Natural killer cell treated with Interleukin-12 subunit alpha and Interleukin-12 subunit beta and Interleukin-15 and Interleukin-18, amount 100 ng/mL, for 72 hours (primary cell): ENCODE measurements around the gene INTS13. TPM values are rescaled to one million over a fixed set of nuclear protein-coding genes. Genes with fewer than 3 reads are reported as not detected.
"Not testable (repeated sequence)": the region's sequence is repeated elsewhere in the genome, so short reads cannot be mapped to it uniquely, and the experiment has no call there.

Source experiments
- ATAC-seq, 2 donors: fragments of 150-1000 bp; cut with Tn5 transposase in 1 of 2; sonication (Bioruptor Pico), chemical (Tn5 transposase) in 1 of 2; 2 replicates each; pipeline ENCODE4 v1.10.0; 2021
- DNase-seq: peaks from one replicate; pipeline ENCODE4 v3.0.0; 2022; ENCODE audit warnings: low spot score
- H3K27ac Mint-ChIP-seq, 2 donors: 1 replicate in 1 of 2; 2 replicates in 1 of 2; pipeline ENCODE4 v1.8.0; 2022; ENCODE audit warnings: mixed read lengths in 2 of 2, mild to moderate bottlenecking in 1 of 2, moderate library complexity in 1 of 2
- H3K27me3 Mint-ChIP-seq, 2 donors: 1 replicate in 1 of 2; 2 replicates in 1 of 2; pipeline ENCODE4 v1.8.0; 2022; ENCODE audit warnings: mixed read lengths in 2 of 2
- H3K36me3 Mint-ChIP-seq: one replicate; pipeline ENCODE4 v1.8.0; 2022; ENCODE audit warnings: mixed read lengths
- H3K4me1 Mint-ChIP-seq, 2 donors: 1 replicate in 1 of 2; 2 replicates in 1 of 2; pipeline ENCODE4 v1.8.0; 2022; ENCODE audit warnings: low read depth in 2 of 2, mixed read lengths in 2 of 2, mild to moderate bottlenecking in 1 of 2
- H3K4me3 Mint-ChIP-seq: one replicate; pipeline ENCODE4 v1.8.0; 2022; ENCODE audit warnings: mixed read lengths
- H3K9me3 Mint-ChIP-seq: 2 replicates; pipeline ENCODE4 v1.8.0; 2022; ENCODE audit warnings: mixed read lengths
- total RNA-seq, 2 donors: library from RNA; stranded (reverse); gene quantifications; one replicate each; pipeline ENCODE4 v1.2.3, GENCODE V29; 2022

Gene INTS13
- total RNA-seq: 10 to 100 TPM; 36.7 to 52.5 TPM

GRCh38 chr12:26937863-26938700 is at the start of gene INTS13, which contains the start of gene FGFR1OP2:
Gene INTS13 (minus strand): TSS chr12:26937981. CDS start chr12:26936803, 1,178 bp downstream.
Gene FGFR1OP2 (plus strand): TSS chr12:26938470. CDS start chr12:26954159, 15,689 bp downstream.
- H3K4me3 Mint-ChIP-seq: peak within 1 kb of the TSS; percentile 98
- no peaks in the 10 kb centered on the region for H3K9me3 Mint-ChIP-seq
- H3K27ac Mint-ChIP-seq: peak within 1 kb of the TSS; percentile 88 to 95
- H3K4me1 Mint-ChIP-seq: peaks cover 41 to 80% of the 10 kb centered on the region in 2 donors
- peaks cover 16% of the 10 kb centered on the region for H3K36me3 Mint-ChIP-seq
- ATAC-seq (peak; percentile 97), DNase-seq (peak; percentile 98)
- no peaks in the 10 kb centered on the region for H3K27me3 Mint-ChIP-seq

- Mint-ChIP-seq H3K36me3 (peaks cover 18% of the 10 kb centered on the region), H3K27ac (no peak overlapping the region), H3K4me3 (no peak overlapping the region), H3K9me3 (no peaks in the 10 kb centered on the region), H3K4me1 (peaks cover 0 to 3% of the 10 kb centered on the region in 2 donors), H3K27me3 (no peaks in the 10 kb centered on the region)
- ATAC-seq (no peak), DNase-seq (no peak)
These were observed 45.1 kb upstream of the INTS13 start for GRCh38 chr12:26982866-26983265.

- Mint-ChIP-seq H3K27me3 (no peaks in the 10 kb centered on the region), H3K36me3 (peaks cover 4% of the 10 kb centered on the region), H3K4me3 (no peak overlapping the region), H3K27ac (no peak overlapping the region), H3K4me1 (peaks cover 0 to 3% of the 10 kb centered on the region in 2 donors), H3K9me3 (no peaks in the 10 kb centered on the region)
- ATAC-seq (no peak), DNase-seq (no peak)
These were observed 42.0 kb upstream of the INTS13 start for GRCh38 chr12:26979733-26980132.

GRCh38 chr12:26978801-26979200 is 41.0 kb upstream of the INTS13 start:
- peaks cover 10% of the 10 kb centered on the region for H3K36me3 Mint-ChIP-seq
- H3K4me1 Mint-ChIP-seq: peaks cover 0 to 4% of the 10 kb centered on the region in 2 donors
- no peaks in the 10 kb centered on the region for H3K9me3 Mint-ChIP-seq
- H3K4me3 Mint-ChIP-seq: no peak overlapping the region
- DNase-seq (no peak), ATAC-seq (no peak)
- no peak overlapping the region for H3K27ac Mint-ChIP-seq
- H3K27me3 Mint-ChIP-seq: no peaks in the 10 kb centered on the region

GRCh38 chr12:26976687-26977086 is 38.9 kb upstream of the INTS13 start:
- peaks cover 12% of the 10 kb centered on the region for H3K36me3 Mint-ChIP-seq
- no peak overlapping the region for H3K27ac Mint-ChIP-seq
- no peak overlapping the region for H3K4me3 Mint-ChIP-seq
- H3K9me3 Mint-ChIP-seq: no peaks in the 10 kb centered on the region
- no peaks in the 10 kb centered on the region for H3K27me3 Mint-ChIP-seq
- ATAC-seq (no peak), DNase-seq (no peak)
- H3K4me1 Mint-ChIP-seq: peaks cover 5 to 7% of the 10 kb centered on the region in 2 donors

- no peaks in the 10 kb centered on the region for H3K9me3 Mint-ChIP-seq
- peaks cover 15% of the 10 kb centered on the region for H3K36me3 Mint-ChIP-seq
- H3K27ac Mint-ChIP-seq: peak overlapping the region; percentile 53 to 56
- peak overlapping the region; percentile 39 for H3K4me3 Mint-ChIP-seq
- ATAC-seq (peak; percentile 99), DNase-seq (peak; percentile 86)
- no peaks in the 10 kb centered on the region for H3K27me3 Mint-ChIP-seq
- H3K4me1 Mint-ChIP-seq: peaks cover 7 to 10% of the 10 kb centered on the region in 2 donors
These were observed 34.2 kb upstream of the INTS13 start for GRCh38 chr12:26971963-26972362.

GRCh38 chr12:26970136-26970535 is 32.4 kb upstream of the INTS13 start:
- H3K36me3 Mint-ChIP-seq: peaks cover 15% of the 10 kb centered on the region
- peaks cover 7 to 10% of the 10 kb centered on the region in 2 donors for H3K4me1 Mint-ChIP-seq
- DNase-seq: no peak
- no peak for ATAC-seq
- no peaks in the 10 kb centered on the region for H3K9me3 Mint-ChIP-seq
- H3K27me3 Mint-ChIP-seq: no peaks in the 10 kb centered on the region
- H3K27ac Mint-ChIP-seq: no peak overlapping the region
- no peak overlapping the region for H3K4me3 Mint-ChIP-seq

GRCh38 chr12:26966842-26967241 is 29.1 kb upstream of the INTS13 start:
- peaks cover 13% of the 10 kb centered on the region for H3K36me3 Mint-ChIP-seq
- H3K4me1 Mint-ChIP-seq: peaks cover 3 to 4% of the 10 kb centered on the region in 2 donors
- H3K4me3 Mint-ChIP-seq: no peak overlapping the region
- H3K27me3 Mint-ChIP-seq: no peaks in the 10 kb centered on the region
- no peak overlapping the region for H3K27ac Mint-ChIP-seq
- no peak for ATAC-seq
- DNase-seq: no peak
- no peaks in the 10 kb centered on the region for H3K9me3 Mint-ChIP-seq

- Mint-ChIP-seq H3K27me3 (no peaks in the 10 kb centered on the region), H3K4me3 (no peak overlapping the region), H3K36me3 (peaks cover 13% of the 10 kb centered on the region), H3K27ac (no peak overlapping the region), H3K9me3 (no peaks in the 10 kb centered on the region), H3K4me1 (no peaks in the 10 kb centered on the region)
- DNase-seq: no peak
- no peak for ATAC-seq
These were observed 25.6 kb upstream of the INTS13 start for GRCh38 chr12:26963413-26963812.

GRCh38 chr12:26961803-26962202 is 24.0 kb upstream of the INTS13 start:
- ATAC-seq (no peak), DNase-seq (no peak)
- Mint-ChIP-seq H3K4me1 (peaks cover 2 to 4% of the 10 kb centered on the region in 2 donors), H3K4me3 (no peak overlapping the region), H3K27me3 (no peaks in the 10 kb centered on the region), H3K9me3 (no peaks in the 10 kb centered on the region), H3K27ac (no peak overlapping the region), H3K36me3 (peaks cover 13% of the 10 kb centered on the region)

- ATAC-seq, H3K9me3 Mint-ChIP-seq, DNase-seq, H3K27ac Mint-ChIP-seq, H3K4me1 Mint-ChIP-seq, H3K4me3 Mint-ChIP-seq, H3K27me3 Mint-ChIP-seq: not testable (repeated sequence)
- H3K36me3 Mint-ChIP-seq: peaks cover 18% of the 10 kb centered on the region
These were observed 23.6 kb upstream of the INTS13 start for GRCh38 chr12:26961391-26961790.

GRCh38 chr12:26954027-26954426 is 16.2 kb upstream of the INTS13 start:
- H3K36me3 Mint-ChIP-seq: peaks cover 12% of the 10 kb centered on the region
- no peaks in the 10 kb centered on the region for H3K27me3 Mint-ChIP-seq
- peak overlapping the region; percentile 40 for H3K4me3 Mint-ChIP-seq
- ATAC-seq (no peak), DNase-seq (no peak)
- H3K9me3 Mint-ChIP-seq: no peaks in the 10 kb centered on the region
- peaks cover 26 to 32% of the 10 kb centered on the region in 2 donors for H3K4me1 Mint-ChIP-seq
- peak overlapping the region; percentile 59 to 87 for H3K27ac Mint-ChIP-seq

- Mint-ChIP-seq H3K4me1 (peaks cover 28 to 33% of the 10 kb centered on the region in 2 donors), H3K9me3 (peaks cover 1% of the 10 kb centered on the region), H3K36me3 (peaks cover 14% of the 10 kb centered on the region), H3K27me3 (no peaks in the 10 kb centered on the region), H3K27ac (peak overlapping the region; percentile 59 to 87), H3K4me3 (peak overlapping the region; percentile 40)
- DNase-seq: no peak
- peak in 1 of 2 donors; percentile 69 for ATAC-seq
These were observed 15.7 kb upstream of the INTS13 start for GRCh38 chr12:26953447-26953846.

GRCh38 chr12:26948309-26948708 is 10.5 kb upstream of the INTS13 start:
- H3K4me3 Mint-ChIP-seq: no peak overlapping the region
- peaks cover 13% of the 10 kb centered on the region for H3K36me3 Mint-ChIP-seq
- no peaks in the 10 kb centered on the region for H3K27me3 Mint-ChIP-seq
- H3K4me1 Mint-ChIP-seq: peaks cover 48 to 61% of the 10 kb centered on the region in 2 donors
- peaks cover 4% of the 10 kb centered on the region for H3K9me3 Mint-ChIP-seq
- H3K27ac Mint-ChIP-seq: peak overlapping the region; percentile 3 to 27
- no peak for DNase-seq
- no peak for ATAC-seq
